C4-2B (cell line): ENCODE data around the gene RNLS.
A peak's percentile ranks its signal among the peaks of the same experiment; 100 is the strongest.

Source experiments
- H3K27ac ChIP-seq: fragments of 450-650 bp; 2 replicates; pipeline ENCODE4 v1.5.1; 2017
- ZFX ChIP-seq: fragments of 450-650 bp; IDR thresholded peaks from 2 replicates; pipeline ENCODE4 v1.6.1; 2017
- TF ChIP-seq, protein P1 (sequence below): fragments of 450-650 bp; conservative IDR thresholded peaks from 2 replicates; pipeline ENCODE4 v1.5.1; 2017; ENCODE audit warnings: mild to moderate bottlenecking

Gene RNLS

DNA sequence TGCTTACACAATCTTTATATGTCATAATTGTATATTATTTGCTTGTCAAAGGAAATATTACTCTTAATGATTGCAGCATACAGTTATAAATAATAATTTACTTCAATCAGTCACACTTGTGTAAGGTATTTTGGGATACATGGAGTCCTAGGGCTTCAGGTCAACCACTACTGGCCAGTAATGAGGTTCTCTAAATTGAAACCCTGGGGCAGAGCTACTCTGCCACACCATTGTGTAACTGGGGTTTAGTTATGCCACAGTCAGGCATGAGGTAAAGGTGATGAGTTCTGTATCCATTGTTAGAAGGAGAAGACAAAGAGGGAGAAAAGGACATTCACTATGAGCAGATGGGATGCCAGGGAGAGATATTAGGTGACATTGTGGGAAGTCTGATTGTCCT is 117.4 kb downstream of the RNLS start:
- H3K27ac ChIP-seq: no peak overlapping the region
- TF ChIP-seq, protein P1, sequence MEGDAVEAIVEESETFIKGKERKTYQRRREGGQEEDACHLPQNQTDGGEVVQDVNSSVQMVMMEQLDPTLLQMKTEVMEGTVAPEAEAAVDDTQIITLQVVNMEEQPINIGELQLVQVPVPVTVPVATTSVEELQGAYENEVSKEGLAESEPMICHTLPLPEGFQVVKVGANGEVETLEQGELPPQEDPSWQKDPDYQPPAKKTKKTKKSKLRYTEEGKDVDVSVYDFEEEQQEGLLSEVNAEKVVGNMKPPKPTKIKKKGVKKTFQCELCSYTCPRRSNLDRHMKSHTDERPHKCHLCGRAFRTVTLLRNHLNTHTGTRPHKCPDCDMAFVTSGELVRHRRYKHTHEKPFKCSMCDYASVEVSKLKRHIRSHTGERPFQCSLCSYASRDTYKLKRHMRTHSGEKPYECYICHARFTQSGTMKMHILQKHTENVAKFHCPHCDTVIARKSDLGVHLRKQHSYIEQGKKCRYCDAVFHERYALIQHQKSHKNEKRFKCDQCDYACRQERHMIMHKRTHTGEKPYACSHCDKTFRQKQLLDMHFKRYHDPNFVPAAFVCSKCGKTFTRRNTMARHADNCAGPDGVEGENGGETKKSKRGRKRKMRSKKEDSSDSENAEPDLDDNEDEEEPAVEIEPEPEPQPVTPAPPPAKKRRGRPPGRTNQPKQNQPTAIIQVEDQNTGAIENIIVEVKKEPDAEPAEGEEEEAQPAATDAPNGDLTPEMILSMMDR: no peak
- TF ChIP-seq ZFX: no peak

DNA sequence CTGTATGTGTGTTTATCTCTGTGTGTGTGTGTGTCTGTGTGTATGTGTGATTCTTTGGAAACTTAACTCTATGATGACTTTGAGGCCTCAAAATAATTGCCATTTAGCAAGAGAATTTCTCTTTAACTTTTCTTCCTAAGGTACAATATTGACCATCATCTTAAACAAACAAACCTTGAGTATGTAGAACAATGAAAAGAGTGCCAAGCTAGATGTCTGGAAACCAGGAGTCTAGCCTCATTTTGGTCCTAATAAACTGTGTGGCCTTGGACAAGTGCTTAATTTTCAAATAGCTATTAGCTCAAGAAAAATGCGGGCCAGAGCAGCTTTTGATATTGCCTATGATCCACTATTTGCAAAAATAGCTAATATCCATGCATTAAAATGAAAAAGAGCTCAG is 119.3 kb downstream of the RNLS start:
- no peak overlapping the region for H3K27ac ChIP-seq
- TF ChIP-seq, protein P1: no peak
- TF ChIP-seq ZFX: no peak

DNA sequence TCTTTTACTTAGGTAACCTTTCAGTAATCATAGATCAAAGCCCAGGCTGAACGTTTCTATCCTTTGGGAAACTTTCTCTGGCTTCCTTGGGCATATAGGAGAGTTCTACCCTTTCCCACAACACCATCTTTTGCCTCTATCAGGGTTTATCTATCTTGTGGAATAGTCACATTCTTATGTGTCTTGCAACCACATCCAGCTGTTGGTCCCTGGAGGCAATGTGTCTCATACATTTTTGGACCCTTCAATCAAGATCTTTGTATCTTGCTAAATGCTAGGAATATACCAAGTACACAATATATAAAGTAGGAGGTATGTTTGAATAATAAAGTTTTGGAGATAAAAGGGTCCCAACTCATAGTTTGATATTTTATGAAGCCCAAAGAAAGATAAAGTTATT is 121.7 kb downstream of the RNLS start:
- TF ChIP-seq ZFX: no peak
- TF ChIP-seq, protein P1: no peak
- no peak overlapping the region for H3K27ac ChIP-seq

DNA sequence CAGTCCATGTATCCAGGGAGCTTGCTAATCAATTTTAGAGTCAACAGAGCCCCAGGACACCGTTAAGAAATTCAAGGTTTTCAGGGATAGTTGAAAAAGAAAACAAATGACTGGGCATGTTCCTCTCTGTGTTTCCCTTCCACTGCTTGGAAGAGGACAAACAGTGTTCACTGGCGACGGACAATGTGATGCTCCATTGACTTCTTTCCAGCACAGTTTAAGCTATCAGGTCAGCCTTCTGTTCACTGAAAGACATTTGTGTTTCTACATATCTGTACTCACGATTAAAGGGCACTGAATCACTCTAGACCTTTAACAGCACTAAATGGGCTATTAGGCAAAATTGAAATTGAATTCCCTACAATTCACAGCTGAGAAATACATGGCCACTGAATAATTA is 123.6 kb downstream of the RNLS start:
- H3K27ac ChIP-seq: no peak overlapping the region
- TF ChIP-seq, protein P1: no peak
- no peak for TF ChIP-seq ZFX

DNA sequence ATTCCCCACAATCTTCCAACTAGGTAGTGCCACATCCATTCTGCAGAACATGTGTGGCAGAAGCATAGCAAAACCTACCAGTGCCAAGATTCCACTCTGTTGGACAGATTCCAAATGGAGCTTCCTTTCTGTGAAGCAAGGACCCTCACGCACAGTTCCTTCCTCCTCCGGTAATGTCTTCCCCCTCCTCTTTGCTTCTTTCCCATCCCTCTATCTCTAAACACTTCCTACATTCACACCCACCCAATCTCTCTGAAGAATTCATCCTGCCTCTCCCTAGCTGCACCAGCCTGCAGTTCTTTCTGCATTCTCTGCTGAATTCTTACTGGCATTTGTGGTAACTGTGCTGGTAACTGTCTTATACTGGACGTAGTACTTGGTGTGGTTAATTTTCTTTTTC is 124.9 kb downstream of the RNLS start:
- TF ChIP-seq, protein P1: no peak
- TF ChIP-seq ZFX: no peak
- no peak overlapping the region for H3K27ac ChIP-seq

DNA sequence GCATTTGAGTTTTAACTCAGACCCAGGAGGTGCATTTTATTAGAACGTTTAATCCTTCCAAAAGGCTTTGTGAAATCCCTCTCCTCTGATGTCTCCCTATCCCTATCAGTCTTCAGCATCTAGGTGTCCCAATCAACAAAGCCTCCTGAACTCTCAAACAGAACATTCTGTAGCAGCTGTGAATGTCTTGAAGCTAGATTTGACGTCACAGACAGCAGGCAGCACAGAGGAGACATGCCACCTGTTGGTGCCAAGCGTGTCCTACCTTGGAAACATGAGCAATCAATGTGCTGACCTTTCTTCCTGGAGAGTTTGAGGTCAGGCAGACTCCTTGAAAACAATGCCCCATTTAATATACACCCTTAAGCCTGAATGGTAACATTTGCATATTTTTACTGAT is 125.5 kb downstream of the RNLS start:
- no peak for TF ChIP-seq ZFX
- TF ChIP-seq, protein P1: peak; percentile 9; the same call in 1 of the 2 replicates

DNA sequence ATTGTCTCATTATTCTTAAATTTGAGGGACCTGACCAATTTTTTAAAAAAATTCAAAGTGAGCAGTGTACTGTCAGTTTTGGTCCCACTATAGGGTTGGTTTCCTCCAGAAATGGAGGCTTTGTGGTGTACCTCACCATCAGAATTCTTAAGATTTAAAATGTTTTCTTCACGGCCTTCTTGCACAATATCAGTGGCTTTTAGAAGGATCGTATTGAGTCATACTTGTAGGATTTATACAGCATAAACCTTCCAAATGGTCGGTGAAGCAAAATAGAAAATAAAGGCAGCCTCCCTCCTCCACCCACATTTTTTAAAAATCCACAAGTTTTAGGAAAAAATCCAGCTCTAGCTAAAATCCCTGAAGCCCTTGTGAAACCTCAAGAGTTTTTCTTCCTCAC is 126.4 kb downstream of the RNLS start:
- H3K27ac ChIP-seq: no peak overlapping the region
- no peak for TF ChIP-seq ZFX
- TF ChIP-seq, protein P1: no peak

More for the DNA sequence above, 125.5 kb downstream of the RNLS start:
- H3K27ac ChIP-seq: no peak overlapping the region
